Type B pancreatic cell (in vitro differentiated cells): ENCODE measurements around the gene CHCHD6. TPM values are rescaled to one million over a fixed set of nuclear protein-coding genes. Genes with fewer than 3 reads are reported as not detected.

Experiments
- DNase-seq: peaks from one replicate; pipeline ENCODE4 v3.0.0; 2021; ENCODE audit warnings: mixed read lengths; ENCODE audit not compliant: unreplicated experiment; ENCODE audit errors: extremely low spot score
- H3K27ac Mint-ChIP-seq: 2 replicates; pipeline ENCODE4 v1.8.0; 2021; ENCODE audit warnings: mild to moderate bottlenecking, mixed read lengths
- H3K27me3 Mint-ChIP-seq: 2 replicates; pipeline ENCODE4 v1.8.0; 2021; ENCODE audit warnings: mixed read lengths
- H3K36me3 Mint-ChIP-seq: 2 replicates; pipeline ENCODE4 v1.8.0; 2021; ENCODE audit warnings: mixed read lengths
- H3K4me1 Mint-ChIP-seq: one replicate; pipeline ENCODE4 v1.8.0; 2021; ENCODE audit warnings: mixed read lengths; ENCODE audit not compliant: unreplicated experiment
- H3K4me3 Mint-ChIP-seq: 2 replicates; pipeline ENCODE4 v1.8.0; 2021; ENCODE audit warnings: mild to moderate bottlenecking, mixed read lengths
- H3K9me3 Mint-ChIP-seq: 2 replicates; pipeline ENCODE4 v1.8.0; 2021; ENCODE audit warnings: mixed read lengths
- CTCF ChIP-seq: fragments of 200-600 bp; sonication (generic); conservative IDR thresholded peaks from 2 replicates; pipeline ENCODE4 v1.5.0; 2021; ENCODE audit warnings: antibody characterized with exemption, mild to moderate bottlenecking
- total RNA-seq: library from RNA; stranded (reverse); gene quantifications from 2 replicates; pipeline ENCODE4 v1.2.1, GENCODE V29; 2021; ENCODE audit warnings: low replicate concordance

The CHCHD6 gene
- total RNA-seq, 1 donor from 2014 or later: 17.5 TPM

GRCh38 chr3:126911162-126912026, 207.4 kb downstream of the CHCHD6 start:
- Mint-ChIP-seq H3K4me3 (no peak overlapping the region), H3K36me3 (peaks cover 5% of the 10 kb centered on the region), H3K4me1 (peaks cover 13% of the 10 kb centered on the region), H3K9me3 (no peaks in the 10 kb centered on the region), H3K27ac (no peak overlapping the region), H3K27me3 (no peaks in the 10 kb centered on the region)
- no peak for DNase-seq
- no peak for TF ChIP-seq CTCF

GRCh38 chr3:126912027-126912422, 208.0 kb downstream of the CHCHD6 start:
- DNase-seq: no peak
- Mint-ChIP-seq H3K4me3 (no peak overlapping the region), H3K27me3 (no peaks in the 10 kb centered on the region), H3K4me1 (peaks cover 13% of the 10 kb centered on the region), H3K36me3 (peaks cover 5% of the 10 kb centered on the region), H3K27ac (no peak overlapping the region), H3K9me3 (no peaks in the 10 kb centered on the region)
- no peak for TF ChIP-seq CTCF

GRCh38 chr3:126912491-126913195, 208.6 kb downstream of the CHCHD6 start:
- no peak for TF ChIP-seq CTCF

GRCh38 chr3:126913524-126913923, 209.5 kb downstream of the CHCHD6 start:
- no peak for DNase-seq
- H3K9me3 Mint-ChIP-seq: no peaks in the 10 kb centered on the region
- no peak for TF ChIP-seq CTCF
- H3K4me1 Mint-ChIP-seq: peaks cover 10% of the 10 kb centered on the region
- H3K27me3 Mint-ChIP-seq: no peaks in the 10 kb centered on the region
- H3K36me3 Mint-ChIP-seq: peaks cover 5% of the 10 kb centered on the region
- H3K4me3 Mint-ChIP-seq: no peak overlapping the region
- no peak overlapping the region for H3K27ac Mint-ChIP-seq

More at GRCh38 chr3:126912491-126913195, 208.6 kb downstream of the CHCHD6 start:
- Mint-ChIP-seq H3K27ac (no peak overlapping the region), H3K27me3 (no peaks in the 10 kb centered on the region), H3K4me1 (peaks cover 13% of the 10 kb centered on the region), H3K9me3 (no peaks in the 10 kb centered on the region), H3K36me3 (peaks cover 5% of the 10 kb centered on the region), H3K4me3 (no peak overlapping the region)
- DNase-seq: no peak

GRCh38 chr3:126914226-126914625, 210.2 kb downstream of the CHCHD6 start:
- Mint-ChIP-seq H3K4me3 (no peak overlapping the region), H3K4me1 (peaks cover 4% of the 10 kb centered on the region), H3K9me3 (no peaks in the 10 kb centered on the region), H3K36me3 (peaks cover 5% of the 10 kb centered on the region), H3K27me3 (no peaks in the 10 kb centered on the region), H3K27ac (no peak overlapping the region)
- DNase-seq: no peak
- TF ChIP-seq CTCF: no peak
